H9 (cell line): ENCODE measurements around the gene LRP8. TPM values are rescaled to one million over a fixed set of nuclear protein-coding genes. Genes with fewer than 3 reads are reported as not detected.
A peak's percentile ranks its signal among the peaks of the same experiment; 100 is the strongest.

Source experiments
- DNase-seq: peaks from one replicate; pipeline ENCODE4 v3.0.0-alpha.2; 2017
- H2AFZ ChIP-seq: one replicate; pipeline ENCODE4 v1.6.1; 2013; ENCODE audit warnings: mild to moderate bottlenecking, low read length, control low read depth, moderate library complexity
- H2AK5ac ChIP-seq: 2 replicates; pipeline ENCODE4 v1.6.1; 2013; ENCODE audit warnings: low read length, control low read depth, mixed read lengths; ENCODE audit not compliant: insufficient read length
- H2BK120ac ChIP-seq: one replicate; pipeline ENCODE4 v1.6.1; 2013; ENCODE audit warnings: low read depth, mild to moderate bottlenecking, low read length, control low read depth, inconsistent platforms; ENCODE audit not compliant: poor library complexity, severe bottlenecking
- H2BK12ac ChIP-seq: 2 replicates; pipeline ENCODE4 v1.6.1; 2013; ENCODE audit warnings: low read length, control low read depth, mixed read lengths, low read depth; ENCODE audit not compliant: insufficient read length
- H2BK15ac ChIP-seq: 2 replicates; pipeline ENCODE4 v1.6.1; 2013; ENCODE audit warnings: low read depth, low read length, control low read depth
- H2BK20ac ChIP-seq: one replicate; pipeline ENCODE4 v1.6.1; 2013; ENCODE audit warnings: low read depth, mild to moderate bottlenecking, low read length, control low read depth, inconsistent platforms; ENCODE audit not compliant: poor library complexity, severe bottlenecking
- H2BK5ac ChIP-seq: 2 replicates; pipeline ENCODE4 v1.6.1; 2013; ENCODE audit warnings: low read length, control low read depth, mixed read lengths; ENCODE audit not compliant: insufficient read length
- H3K14ac ChIP-seq: 2 replicates; pipeline ENCODE4 v1.6.1; 2013; ENCODE audit warnings: low read length, control low read depth; ENCODE audit not compliant: insufficient read depth
- H3K18ac ChIP-seq: 2 replicates; pipeline ENCODE4 v1.6.1; 2013; ENCODE audit warnings: low read depth, mild to moderate bottlenecking, mixed read lengths, low read length, control low read depth; ENCODE audit not compliant: insufficient read length
- H3K23ac ChIP-seq: 2 replicates; pipeline ENCODE4 v1.6.1; 2013; ENCODE audit warnings: low read length, control low read depth, mixed read lengths, low read depth; ENCODE audit not compliant: insufficient read length
- H3K23me2 ChIP-seq: 2 replicates; pipeline ENCODE4 v1.6.1; 2013; ENCODE audit warnings: low read depth, mild to moderate bottlenecking, mixed read lengths, low read length, control low read depth; ENCODE audit not compliant: insufficient read length, poor library complexity, severe bottlenecking
- H3K27ac ChIP-seq: 2 replicates; pipeline ENCODE4 v1.5.1; 2013; ENCODE audit warnings: low read length, control low read depth, mixed read lengths, low read depth; ENCODE audit not compliant: insufficient read length
- H3K27me3 ChIP-seq: 2 replicates; pipeline ENCODE4 v1.6.1; 2013; ENCODE audit warnings: low read length, control low read depth, inconsistent platforms; ENCODE audit not compliant: insufficient read depth
- H3K4ac ChIP-seq: 2 replicates; pipeline ENCODE4 v1.6.1; 2013; ENCODE audit warnings: low read depth, mild to moderate bottlenecking, control low read depth, inconsistent platforms, low read length, moderate library complexity
- H3K4me1 ChIP-seq: 2 replicates; pipeline ENCODE4 v1.6.1; 2013; ENCODE audit warnings: low read length, control low read depth, inconsistent platforms; ENCODE audit not compliant: insufficient read depth
- H3K4me2 ChIP-seq: 2 replicates; pipeline ENCODE4 v1.6.1; 2013; ENCODE audit warnings: low read length, control low read depth, mixed read lengths; ENCODE audit not compliant: insufficient read length, insufficient read depth
- H3K56ac ChIP-seq: 2 replicates; pipeline ENCODE4 v1.6.1; 2013; ENCODE audit warnings: low read depth, mild to moderate bottlenecking, mixed read lengths, low read length, control low read depth; ENCODE audit not compliant: insufficient read length
- H3K79me1 ChIP-seq: 2 replicates; pipeline ENCODE4 v1.6.1; 2013; ENCODE audit warnings: low read depth, mild to moderate bottlenecking, moderate library complexity, low read length, control low read depth, inconsistent platforms; ENCODE audit not compliant: insufficient read depth, poor library complexity, severe bottlenecking
- H3K79me2 ChIP-seq: 2 replicates; pipeline ENCODE4 v1.6.1; 2013; ENCODE audit warnings: low read length, control low read depth, inconsistent platforms; ENCODE audit not compliant: insufficient read depth
- H3K9ac ChIP-seq: 2 replicates; pipeline ENCODE4 v1.6.1; 2013; ENCODE audit warnings: low read length, control low read depth, mixed read lengths; ENCODE audit not compliant: insufficient read length; ENCODE audit errors: extremely low read depth
- H3K9me3 ChIP-seq: one replicate; pipeline ENCODE4 v1.6.1; 2013; ENCODE audit warnings: low read depth, low read length, inconsistent platforms; ENCODE audit not compliant: control insufficient read depth
- H3T11ph ChIP-seq: one replicate; pipeline ENCODE4 v1.6.1; 2013; ENCODE audit warnings: mild to moderate bottlenecking, low read length, control low read depth, inconsistent platforms
- H4K20me1 ChIP-seq: one replicate; pipeline ENCODE4 v1.6.1; 2013; ENCODE audit not compliant: control insufficient read depth, insufficient read length, insufficient read depth
- H4K5ac ChIP-seq: 2 replicates; pipeline ENCODE4 v1.6.1; 2013; ENCODE audit warnings: low read depth, mild to moderate bottlenecking, mixed read lengths, low read length, control low read depth; ENCODE audit not compliant: insufficient read length
- H4K8ac ChIP-seq: replicated peaks from 2 replicates; pipeline ENCODE4 v1.6.1; 2013; ENCODE audit warnings: low read length, control low read depth, mixed read lengths, low read depth; ENCODE audit not compliant: insufficient read length
- H4K91ac ChIP-seq: 2 replicates; pipeline ENCODE4 v1.6.1; 2013; ENCODE audit warnings: low read depth, mild to moderate bottlenecking, moderate library complexity, mixed read lengths, low read length, control low read depth; ENCODE audit not compliant: insufficient read length
- H3K27ac Mint-ChIP-seq, 3 experiments: 2 replicates in 2 of 3; 3 replicates in 1 of 3; pipeline ENCODE4 v1.8.0; 2020 to 2021; ENCODE audit warnings: mixed read lengths in 3 of 3, mild to moderate bottlenecking in 1 of 3, moderate library complexity in 1 of 3
- H3K27me3 Mint-ChIP-seq: 2 replicates; pipeline ENCODE4 v1.8.0; 2021; ENCODE audit warnings: low read depth, mild to moderate bottlenecking, moderate library complexity, mixed read lengths
- H3K36me3 Mint-ChIP-seq, 3 experiments: 2 replicates in 2 of 3; 3 replicates in 1 of 3; pipeline ENCODE4 v1.8.0; 2020 to 2021; ENCODE audit warnings: low read depth in 3 of 3, mixed read lengths in 3 of 3; ENCODE audit not compliant: insufficient read depth in 1 of 3
- H3K4me1 Mint-ChIP-seq, 2 experiments: 2 replicates each; pipeline ENCODE4 v1.8.0; 2020; ENCODE audit warnings: mixed read lengths in 2 of 2
- H3K4me3 Mint-ChIP-seq, 2 experiments: 2 replicates in 1 of 2; 3 replicates in 1 of 2; pipeline ENCODE4 v1.8.0; 2020 to 2021; ENCODE audit warnings: mild to moderate bottlenecking in 2 of 2, mixed read lengths in 2 of 2, moderate library complexity in 1 of 2
- H3K9me3 Mint-ChIP-seq, 2 experiments: 2 replicates in 1 of 2; 3 replicates in 1 of 2; pipeline ENCODE4 v1.8.0; 2020; ENCODE audit warnings: mild to moderate bottlenecking in 2 of 2, mixed read lengths in 2 of 2, moderate library complexity in 1 of 2
- CTCF ChIP-seq: fragments of 200-600 bp; sonication (generic); conservative IDR thresholded peaks from 3 replicates; pipeline ENCODE4 v1.8.0; 2021; ENCODE audit warnings: antibody characterized with exemption, mild to moderate bottlenecking
- WGBS: extraction: QIAGEN DNeasy Blood & Tissue Kit; methylation state at CpG from one replicate; pipeline ENCODE4 v1.1.7; 2013; ENCODE audit warnings: missing lambda C conversion rate, low lambda C conversion rate, mixed read lengths; ENCODE audit not compliant: insufficient read length; ENCODE audit errors: extremely low coverage; 5-methylcytosine and 5-hydroxymethylcytosine counted together
- total RNA-seq: library from RNA; stranded (reverse); gene quantifications from 2 replicates; pipeline ENCODE4 v1.2.1, GENCODE V29; 2021

Gene LRP8
- total RNA-seq, 1 experiment from 2014 or later: 78.6 TPM

DNA sequence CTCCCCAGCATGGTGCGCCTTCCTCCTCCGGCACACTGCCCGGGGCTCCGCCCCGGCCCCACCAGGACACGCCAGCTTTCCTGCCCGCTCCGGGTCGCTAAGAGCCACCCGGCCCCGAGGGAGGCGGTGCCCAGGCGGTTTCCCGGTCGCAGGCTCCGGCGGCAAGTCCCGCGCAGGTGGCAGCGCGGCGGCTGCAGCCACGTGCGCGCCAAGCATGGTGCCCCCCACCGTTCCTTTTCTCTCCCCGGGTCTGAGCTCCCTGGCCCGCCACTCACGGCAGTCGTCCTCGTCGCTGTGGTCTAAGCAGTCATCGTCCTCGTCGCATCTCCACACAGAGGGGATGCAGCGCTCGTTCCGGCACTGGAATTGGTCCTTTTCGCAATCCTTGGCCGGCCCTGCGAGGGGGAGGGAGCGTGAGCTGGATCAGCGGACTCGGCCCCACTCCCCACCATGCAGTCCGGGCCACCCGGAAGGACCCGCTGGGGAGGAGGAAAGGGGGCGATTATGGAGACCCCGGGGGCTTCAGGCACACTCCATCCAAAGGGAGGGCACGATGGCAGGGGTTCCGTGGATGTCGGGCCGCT is 1.2 kb downstream of the LRP8 start:
- Histone ChIP-seq H3K23ac (no peak overlapping the region), H3K23me2 (peaks cover 19% of the 10 kb centered on the region), H3K18ac (peak overlapping the region; percentile 96), H3K9ac (peak overlapping the region; percentile 95), H4K5ac (no peak overlapping the region), H3K56ac (no peak overlapping the region), H3K14ac (peak overlapping the region; percentile 90), H3K4ac (peak overlapping the region; percentile 40), H4K8ac (no peak overlapping the region), H3K4me1 (peaks cover 3% of the 10 kb centered on the region; the same call in 1 of the 2 replicates), H3K79me1 (peaks cover 10% of the 10 kb centered on the region), H3K27me3 (no peaks in the 10 kb centered on the region), H2BK120ac (no peak overlapping the region), H3K27ac (peak overlapping the region; percentile 5), H2BK20ac (no peak overlapping the region), H4K20me1 (no peaks in the 10 kb centered on the region), H3K4me2 (peak overlapping the region; percentile 64), H2AK5ac (no peak overlapping the region), H2BK15ac (no peak overlapping the region; the same call in 1 of the 2 replicates), H4K91ac (peak overlapping the region; percentile 64), H2AFZ (no peak overlapping the region), H3K79me2 (peaks cover 18% of the 10 kb centered on the region; the same call in 1 of the 2 replicates), H2BK5ac (no peak overlapping the region), H3T11ph (no peak overlapping the region), H2BK12ac (no peak overlapping the region), H3K9me3 (no peaks in the 10 kb centered on the region)
- H3K4me3 Mint-ChIP-seq: peak overlapping the region; percentile 90 to 96
- peaks cover 30 to 35% of the 10 kb centered on the region in 2 experiments for H3K4me1 Mint-ChIP-seq
- peaks cover 0 to 3% of the 10 kb centered on the region in 2 experiments; a peak in 1 of 5 replicates for H3K9me3 Mint-ChIP-seq
- no CpG with 5 or more reads among the region's 53 CpGs for WGBS
- H3K27me3 Mint-ChIP-seq: peaks cover 6% of the 10 kb centered on the region
- no peak for TF ChIP-seq CTCF
- DNase-seq: peak; percentile 49
- H3K27ac Mint-ChIP-seq: peak overlapping the region; percentile 89 to 98 (median 97); a peak in 6 of 7 replicates
- H3K36me3 Mint-ChIP-seq: peaks cover 33 to 45% (median 33%) of the 10 kb centered on the region in 3 experiments
